Muscle layer of duodenum (tissue), 2 donors: ENCODE measurements around the gene SEC23B.

Experiments
- H3K27ac ChIP-seq: one replicate; pipeline ENCODE4 v1.7.0; 2013; ENCODE audit warnings: mild to moderate bottlenecking, low read length
- H3K27me3 ChIP-seq: one replicate; pipeline ENCODE4 v1.7.0; 2013; ENCODE audit warnings: low read depth, mild to moderate bottlenecking, control low read depth, low read length
- H3K36me3 ChIP-seq, 2 donors: one replicate each; pipeline ENCODE4 v1.7.0; 2013; ENCODE audit warnings: low read length in 2 of 2, control low read depth in 1 of 2, mild to moderate bottlenecking in 1 of 2; ENCODE audit not compliant: insufficient read depth in 2 of 2, control insufficient read depth in 1 of 2
- H3K4me1 ChIP-seq, 2 donors: one replicate each; pipeline ENCODE4 v1.7.0; 2013; ENCODE audit warnings: low read length in 2 of 2, mild to moderate bottlenecking in 2 of 2, control low read depth in 1 of 2, moderate library complexity in 1 of 2; ENCODE audit not compliant: insufficient read depth in 2 of 2, control insufficient read depth in 1 of 2
- H3K4me3 ChIP-seq, 2 donors: one replicate each; pipeline ENCODE4 v1.7.0; 2013; ENCODE audit warnings: low read length in 2 of 2, low read depth in 1 of 2, mild to moderate bottlenecking in 1 of 2
- H3K9me3 ChIP-seq, 2 donors: one replicate each; pipeline ENCODE4 v1.7.0; 2013; ENCODE audit warnings: low read length in 2 of 2, control low read depth in 1 of 2, mild to moderate bottlenecking in 1 of 2; ENCODE audit not compliant: control insufficient read depth in 1 of 2
- donor health status: healthy.

SEC23B gene

GRCh38 chr20:18527339-18527738 is 19.6 kb downstream of the SEC23B start:
- H3K4me1 ChIP-seq, result no peaks in the 10 kb centered on the region
- H3K27me3 ChIP-seq, result no peaks in the 10 kb centered on the region
- H3K36me3 ChIP-seq, result peaks cover 61 to 73% of the 10 kb centered on the region in 2 donors
- no peak overlapping the region for H3K27ac ChIP-seq
- no peaks in the 10 kb centered on the region for H3K9me3 ChIP-seq
- H3K4me3 ChIP-seq, result no peak overlapping the region

GRCh38 chr20:18527836-18528235 is 20.1 kb downstream of the SEC23B start:
- peaks cover 66 to 78% of the 10 kb centered on the region in 2 donors for H3K36me3 ChIP-seq

GRCh38 chr20:18529041-18529440 is 21.3 kb downstream of the SEC23B start:
- Histone ChIP-seq H3K27me3 (no peaks in the 10 kb centered on the region), H3K4me3 (no peak overlapping the region), H3K27ac (no peak overlapping the region), H3K9me3 (no peaks in the 10 kb centered on the region), H3K36me3 (peaks cover 77 to 87% of the 10 kb centered on the region in 2 donors), H3K4me1 (no peaks in the 10 kb centered on the region)

More at GRCh38 chr20:18527836-18528235, 20.1 kb downstream of the SEC23B start:
- Histone ChIP-seq H3K27me3 (no peaks in the 10 kb centered on the region), H3K9me3 (no peaks in the 10 kb centered on the region), H3K27ac (no peak overlapping the region), H3K4me1 (no peaks in the 10 kb centered on the region), H3K4me3 (no peak overlapping the region)

GRCh38 chr20:18532626-18533025 is 24.9 kb downstream of the SEC23B start:
- Histone ChIP-seq H3K27me3 (no peaks in the 10 kb centered on the region), H3K4me3 (no peak overlapping the region), H3K4me1 (no peaks in the 10 kb centered on the region), H3K9me3 (no peaks in the 10 kb centered on the region), H3K36me3 (peaks cover 70 to 73% of the 10 kb centered on the region in 2 donors), H3K27ac (no peak overlapping the region)

GRCh38 chr20:18533491-18533890 is 25.8 kb downstream of the SEC23B start:
- H3K9me3 ChIP-seq, result no peaks in the 10 kb centered on the region
- no peaks in the 10 kb centered on the region for H3K4me1 ChIP-seq
- no peak overlapping the region for H3K4me3 ChIP-seq
- H3K27me3 ChIP-seq, result no peaks in the 10 kb centered on the region
- H3K27ac ChIP-seq, result no peak overlapping the region
- peaks cover 61 to 69% of the 10 kb centered on the region in 2 donors for H3K36me3 ChIP-seq

- Histone ChIP-seq H3K27ac (no peak overlapping the region), H3K4me1 (no peaks in the 10 kb centered on the region), H3K4me3 (no peak overlapping the region), H3K9me3 (no peaks in the 10 kb centered on the region), H3K36me3 (peaks cover 55 to 67% of the 10 kb centered on the region in 2 donors), H3K27me3 (no peaks in the 10 kb centered on the region)
Observed at GRCh38 chr20:18533978-18534644, 26.4 kb downstream of the SEC23B start.

GRCh38 chr20:18537651-18538050 is 29.9 kb downstream of the SEC23B start:
- Histone ChIP-seq H3K36me3 (peaks cover 38 to 63% of the 10 kb centered on the region in 2 donors), H3K27ac (no peak overlapping the region), H3K4me1 (no peaks in the 10 kb centered on the region), H3K27me3 (no peaks in the 10 kb centered on the region), H3K4me3 (no peak overlapping the region), H3K9me3 (no peaks in the 10 kb centered on the region)

- no peaks in the 10 kb centered on the region for H3K4me1 ChIP-seq
- no peaks in the 10 kb centered on the region for H3K9me3 ChIP-seq
- peaks cover 29 to 66% of the 10 kb centered on the region in 2 donors for H3K36me3 ChIP-seq
Observed at GRCh38 chr20:18541741-18542140, 34.0 kb downstream of the SEC23B start.

GRCh38 chr20:18543216-18543615 is 35.5 kb downstream of the SEC23B start:
- Histone ChIP-seq H3K4me3 (no peak overlapping the region), H3K9me3 (no peaks in the 10 kb centered on the region), H3K27me3 (no peaks in the 10 kb centered on the region), H3K36me3 (peaks cover 37 to 71% of the 10 kb centered on the region in 2 donors), H3K27ac (no peak overlapping the region), H3K4me1 (no peaks in the 10 kb centered on the region)

More at GRCh38 chr20:18541741-18542140, 34.0 kb downstream of the SEC23B start:
- Histone ChIP-seq H3K4me3 (no peak overlapping the region), H3K27ac (no peak overlapping the region), H3K27me3 (no peaks in the 10 kb centered on the region)

- no peaks in the 10 kb centered on the region for H3K9me3 ChIP-seq
- no peak overlapping the region for H3K4me3 ChIP-seq
- H3K27ac ChIP-seq, result no peak overlapping the region
- H3K27me3 ChIP-seq, result no peaks in the 10 kb centered on the region
- no peaks in the 10 kb centered on the region for H3K4me1 ChIP-seq
- peaks cover 37 to 71% of the 10 kb centered on the region in 2 donors for H3K36me3 ChIP-seq
Observed at GRCh38 chr20:18543932-18544331, 36.2 kb downstream of the SEC23B start.

- no peak overlapping the region for H3K4me3 ChIP-seq
- H3K36me3 ChIP-seq, result peaks cover 40 to 71% of the 10 kb centered on the region in 2 donors
- no peak overlapping the region for H3K27ac ChIP-seq
- no peaks in the 10 kb centered on the region for H3K4me1 ChIP-seq
- H3K27me3 ChIP-seq, result no peaks in the 10 kb centered on the region
- H3K9me3 ChIP-seq, result no peaks in the 10 kb centered on the region
Observed at GRCh38 chr20:18545566-18545965, 37.8 kb downstream of the SEC23B start.

GRCh38 chr20:18548465-18548864 is 40.7 kb downstream of the SEC23B start:
- no peak overlapping the region for H3K27ac ChIP-seq
- peaks cover 40 to 58% of the 10 kb centered on the region in 2 donors for H3K36me3 ChIP-seq
- no peaks in the 10 kb centered on the region for H3K9me3 ChIP-seq
- H3K4me3 ChIP-seq, result no peak overlapping the region
- H3K27me3 ChIP-seq, result no peaks in the 10 kb centered on the region
- H3K4me1 ChIP-seq, result no peaks in the 10 kb centered on the region
